Umbilical cord (tissue), 2 donors: ENCODE results near the gene CKB. TPM values are rescaled to one million over a fixed set of nuclear protein-coding genes. Genes with fewer than 3 reads are reported as not detected.

Experiments used
- DNase-seq: peaks from one replicate; pipeline ENCODE4 v3.0.0-alpha.2; 2015; ENCODE audit warnings: low spot score
- total RNA-seq: library from RNA; depleted of rRNA; stranded (reverse); fragments of >200 nt; gene quantifications from one replicate; pipeline ENCODE4 v1.2.3, GENCODE V29; 2014; ENCODE audit warnings: low replicate concordance; ENCODE audit not compliant: insufficient read depth

CKB gene
- total RNA-seq, 1 donor from 2014 or later = 239 TPM

GRCh38 chr14:103537175-103537990, 14.8 kb upstream of the CKB start:
- DNase-seq = no peak

GRCh38 chr14:103536693-103537092, 14.1 kb upstream of the CKB start:
- no peak for DNase-seq

GRCh38 chr14:103535891-103536565, 13.4 kb upstream of the CKB start:
- DNase-seq = no peak

GRCh38 chr14:103535081-103535890, 12.7 kb upstream of the CKB start:
- DNase-seq = no peak

GRCh38 chr14:103534576-103535061, 12.0 kb upstream of the CKB start:
- DNase-seq = peak; percentile 69

- DNase-seq = no peak
Observed at GRCh38 chr14:103533999-103534575, 11.5 kb upstream of the CKB start.

GRCh38 chr14:103533137-103533998, 10.7 kb upstream of the CKB start:
- peak; percentile 89 for DNase-seq

- no peak for DNase-seq
Observed at GRCh38 chr14:103532216-103533136, 9.8 kb upstream of the CKB start.

- DNase-seq = no peak
Observed at GRCh38 chr14:103531421-103532215, 9.0 kb upstream of the CKB start.

- no peak for DNase-seq
Observed at GRCh38 chr14:103530831-103531230, 8.2 kb upstream of the CKB start.

- no peak for DNase-seq
Observed at GRCh38 chr14:103530390-103530789, 7.8 kb upstream of the CKB start.

GRCh38 chr14:103529383-103530365, 7.0 kb upstream of the CKB start:
- DNase-seq = no peak

GRCh38 chr14:103528587-103529382, 6.2 kb upstream of the CKB start, which contains the start of gene TRMT61A:
Gene TRMT61A (plus strand): TSS chr14:103529196. CDS start chr14:103529979, 783 bp downstream.
- DNase-seq = peak; percentile 91

- peak; percentile 47 for DNase-seq
Observed at GRCh38 chr14:103528146-103528586, 5.5 kb upstream of the CKB start.

GRCh38 chr14:103527408-103528145, 4.9 kb upstream of the CKB start:
- DNase-seq = no peak

GRCh38 chr14:103526914-103527248, 4.3 kb upstream of the CKB start:
- DNase-seq = no peak
